Hematopoietic multipotent progenitor cell treated with erythropoietin and hydrocortisone succinate and interleukin-3 and kit ligand, for 4 days (in vitro differentiated cells): ENCODE results near the gene STAC3.
"Not testable (repeated sequence)": the region's sequence is repeated elsewhere in the genome, so short reads cannot be mapped to it uniquely, and the experiment has no call there.

ENCODE experiments used
- DNase-seq: peaks from one replicate; pipeline ENCODE4 v3.0.0-alpha.2; 2015

Gene STAC3

GRCh38 chr12:57250956-57251355, at the start of gene STAC3:
Gene STAC3, minus strand, starts transcription at chr12:57251187. Its CDS starts 1,551 bp downstream, at chr12:57249636.
- no peak for DNase-seq

DNA sequence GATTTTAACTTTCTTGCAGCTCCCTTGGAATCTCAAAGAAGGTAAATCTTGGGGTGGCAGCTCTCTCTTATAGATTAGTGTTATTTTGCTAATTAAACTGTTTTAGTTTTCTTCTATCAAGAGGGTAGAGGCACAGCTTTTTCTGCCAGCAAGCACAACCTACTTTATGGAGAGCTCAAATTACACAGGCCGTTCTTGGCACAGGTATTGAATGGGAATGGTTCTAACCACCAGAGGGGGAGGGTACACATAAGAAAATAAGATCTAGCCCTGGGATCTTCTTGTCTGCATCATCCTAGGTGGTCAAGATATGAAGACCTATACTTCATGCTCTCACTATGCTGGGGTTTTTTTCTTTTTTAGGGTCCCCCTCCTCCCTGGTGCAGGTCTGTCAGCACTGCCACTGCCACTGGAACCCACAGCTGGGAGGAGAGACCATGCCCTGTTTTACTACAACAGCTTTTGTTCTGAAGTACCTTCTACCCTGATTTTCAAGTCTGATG, 48.6 kb upstream of the STAC3 start:
- DNase-seq = no peak

DNA sequence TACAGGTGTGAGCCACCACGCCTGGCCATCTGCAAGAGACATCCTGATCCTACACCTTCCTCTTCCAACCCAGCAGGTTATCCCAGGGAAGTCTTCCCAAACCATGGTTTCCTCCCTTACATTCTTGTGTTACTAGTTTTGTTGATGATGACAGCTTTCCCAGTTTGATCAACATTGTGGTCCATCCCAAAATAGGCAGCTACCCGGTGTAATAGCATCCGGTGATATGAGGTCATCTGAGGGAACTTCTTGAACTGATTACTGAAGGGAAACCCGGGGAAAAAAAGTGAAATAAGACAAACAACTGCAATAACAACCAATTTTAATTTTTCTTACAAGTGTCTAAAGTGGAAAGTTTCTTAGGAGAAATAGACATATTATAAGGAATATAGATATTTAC, 45.3 kb upstream of the STAC3 start:
- DNase-seq = no peak

- not testable (repeated sequence) for DNase-seq
Observed at GRCh38 chr12:57282073-57282472, 31.1 kb upstream of the STAC3 start.

DNA sequence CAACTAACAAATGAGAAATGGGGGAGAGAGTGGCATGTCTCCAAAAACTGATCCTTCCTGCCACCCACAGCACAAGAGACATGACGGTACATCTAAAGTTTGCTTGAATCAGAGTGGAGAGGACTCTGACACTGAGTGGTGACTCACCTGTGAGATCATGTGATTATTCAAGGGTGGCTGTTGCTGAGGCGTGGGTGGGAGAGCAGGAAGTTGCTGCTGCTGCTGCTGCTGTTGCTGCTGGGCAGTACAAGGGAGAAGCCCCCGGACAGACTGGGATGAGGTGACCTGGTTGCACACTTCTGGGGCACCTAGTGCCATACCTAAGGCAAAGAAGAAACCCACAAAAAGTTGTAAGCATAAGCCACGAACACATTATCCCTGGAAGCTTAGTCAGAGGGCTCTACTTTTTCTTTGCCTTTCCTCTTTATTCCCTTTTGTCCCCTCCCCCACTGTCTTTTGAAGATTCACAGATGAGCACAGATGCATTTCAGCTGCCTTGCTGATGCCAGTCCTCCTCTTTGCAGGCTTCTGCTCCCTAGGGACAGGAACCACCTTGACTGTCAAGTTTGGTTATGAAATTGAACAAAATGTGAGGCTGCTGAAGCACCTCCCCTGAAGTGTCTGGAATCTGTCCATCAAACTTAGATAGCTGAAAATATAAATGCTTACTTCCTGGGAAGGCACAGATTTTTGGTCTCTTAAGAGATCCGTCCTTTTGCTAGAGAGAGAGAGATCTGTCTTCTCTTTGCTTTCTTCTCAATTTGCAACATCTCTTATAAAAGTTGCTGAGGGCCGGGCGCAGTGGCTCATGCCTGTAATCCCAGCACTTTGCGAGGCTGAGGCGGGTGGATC, 29.4 kb upstream of the STAC3 start:
- DNase-seq = peak; percentile 44

DNA sequence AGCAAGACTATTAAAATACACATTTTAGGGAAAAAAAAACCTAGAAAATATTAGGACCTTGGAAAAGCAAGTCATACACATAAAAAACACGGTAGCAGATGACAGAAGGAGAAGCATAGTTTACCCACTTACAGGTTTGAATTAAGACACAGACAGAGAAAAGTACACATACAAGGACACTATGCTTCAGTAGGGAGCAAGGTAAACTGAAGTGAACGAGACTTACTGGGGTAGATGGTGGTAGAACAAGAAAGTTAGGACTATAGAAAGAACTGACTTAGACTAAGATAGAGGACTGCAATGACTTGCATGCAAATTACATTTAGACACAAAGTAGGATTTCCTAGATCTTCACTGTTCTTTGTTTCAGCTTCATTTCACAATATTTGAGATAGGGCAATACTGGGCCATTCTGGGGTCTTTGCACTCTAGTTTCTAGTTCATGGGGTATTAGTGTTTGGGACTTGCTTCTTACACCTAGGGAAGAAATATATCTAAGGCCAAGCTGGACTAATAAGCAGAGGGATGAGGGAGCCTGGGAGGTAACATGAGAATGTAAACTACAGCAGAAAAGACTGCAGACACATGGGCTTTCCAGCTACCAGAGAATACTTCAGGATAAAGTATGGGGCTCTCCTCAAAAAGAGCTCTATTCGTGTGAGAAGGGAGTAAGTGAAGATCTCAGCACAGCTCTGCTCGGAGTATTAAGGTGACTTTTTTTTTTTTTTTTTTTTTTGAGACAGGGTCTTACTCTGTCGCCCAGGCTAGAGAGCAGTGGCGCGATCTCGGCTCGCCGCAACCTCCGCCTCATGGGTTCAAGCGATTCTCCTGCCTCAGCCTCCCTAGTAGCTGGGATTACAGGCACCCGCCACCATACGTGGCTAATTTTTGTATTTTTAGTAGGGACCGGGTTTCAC, 27.7 kb upstream of the STAC3 start:
- no peak for DNase-seq

GRCh38 chr12:57276935-57277563, 26.1 kb upstream of the STAC3 start:
- DNase-seq = peak; percentile 66

GRCh38 chr12:57276233-57276632, 25.2 kb upstream of the STAC3 start:
- DNase-seq = not testable (repeated sequence)

DNA sequence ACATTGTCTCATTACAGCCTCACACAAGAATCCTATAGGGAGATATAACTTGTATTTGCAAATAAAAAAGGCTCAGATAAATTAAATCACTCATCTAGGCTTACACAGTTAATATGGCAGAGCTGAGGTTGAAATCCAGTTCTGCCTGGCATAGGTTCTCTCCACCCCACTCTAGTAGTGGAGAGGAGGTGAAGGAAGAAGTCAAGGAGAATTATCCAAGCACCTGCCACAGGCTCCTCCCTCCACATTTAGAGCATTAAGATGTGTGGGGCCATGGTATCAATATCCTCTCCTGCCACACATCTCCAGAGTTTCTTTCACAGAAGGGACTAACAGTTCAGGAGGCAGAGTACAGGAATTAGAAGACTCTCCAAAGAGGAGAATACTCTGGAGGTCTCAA, 22.5 kb upstream of the STAC3 start:
- no peak for DNase-seq

DNA sequence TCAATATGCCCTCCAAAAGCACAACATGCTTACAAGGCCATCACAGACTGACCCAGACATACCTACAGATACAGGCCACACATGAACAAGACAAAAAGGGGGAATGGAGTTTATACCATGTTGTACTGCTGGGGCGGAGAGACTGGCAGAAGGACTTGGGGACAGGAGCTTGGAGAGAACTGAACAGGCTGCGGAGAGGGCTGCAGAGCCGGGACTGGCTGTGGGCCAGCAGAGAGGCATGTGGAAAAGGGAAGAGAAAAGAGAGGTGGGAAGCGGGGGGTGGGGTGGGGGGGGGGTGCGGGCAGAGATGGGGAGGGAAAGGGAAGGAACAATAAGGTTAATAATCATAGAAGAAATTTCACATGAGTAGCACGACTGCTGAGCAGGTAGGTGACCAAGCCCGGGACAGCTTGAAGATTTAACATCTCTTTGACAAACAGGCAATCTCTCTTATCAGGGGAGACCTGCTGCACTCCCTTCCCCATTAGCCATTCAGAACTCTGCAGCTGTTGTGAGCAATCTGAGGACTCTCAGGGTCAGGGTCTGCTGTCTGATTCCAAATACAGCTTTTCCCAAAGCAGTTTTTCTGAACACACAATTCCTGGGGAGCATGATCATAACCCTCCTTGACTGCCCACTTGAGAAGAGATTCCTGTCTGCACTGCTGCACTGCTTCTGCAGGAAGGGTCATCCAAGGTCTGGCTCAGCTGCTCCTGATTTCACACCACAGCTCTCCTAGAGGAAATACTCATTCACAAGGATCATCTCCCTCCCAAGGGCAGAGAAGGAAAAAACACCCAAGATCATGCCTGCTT, 21.6 kb upstream of the STAC3 start:
- DNase-seq = no peak

GRCh38 chr12:57270966-57271470, 20.0 kb upstream of the STAC3 start:
- peak; percentile 47 for DNase-seq

DNA sequence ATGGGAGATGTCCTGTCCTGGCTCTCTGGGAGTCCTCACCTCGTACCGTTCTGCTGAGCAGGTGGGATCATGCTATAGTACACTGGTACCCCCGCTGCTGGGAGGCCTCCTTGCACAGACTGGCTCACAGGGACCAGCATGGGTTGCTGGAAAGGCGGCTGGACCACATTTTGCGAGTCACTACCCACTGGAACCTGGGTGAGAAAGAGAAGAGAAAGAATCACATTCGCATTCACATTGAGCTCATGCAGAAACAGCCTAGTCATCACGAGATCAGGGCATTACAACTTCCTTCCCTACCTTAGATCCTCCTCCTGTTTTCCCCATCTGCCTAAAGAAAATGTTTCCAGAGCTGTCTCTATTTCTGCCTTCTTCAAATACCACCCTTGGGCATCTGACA, 17.3 kb upstream of the STAC3 start:
- DNase-seq = no peak

DNA sequence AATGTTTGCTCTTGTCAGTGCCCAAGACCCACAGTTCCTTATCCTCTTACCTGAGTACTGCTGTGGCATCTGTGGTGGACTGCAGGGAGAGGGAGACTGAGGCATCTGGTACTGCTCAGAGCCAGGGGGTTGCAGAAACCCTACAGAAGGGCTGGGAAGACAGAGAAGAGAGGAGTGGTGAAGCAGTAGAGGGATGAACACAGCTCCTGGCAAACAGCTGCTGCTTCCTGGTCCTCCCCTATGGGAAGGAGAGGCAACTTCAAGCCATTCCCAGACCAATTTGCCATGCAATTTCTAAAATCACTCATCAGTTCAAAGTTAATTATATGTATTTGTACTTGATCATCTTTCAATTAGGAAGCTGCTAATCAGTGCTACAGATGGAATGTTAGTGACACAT, 15.7 kb upstream of the STAC3 start:
- no peak for DNase-seq

DNA sequence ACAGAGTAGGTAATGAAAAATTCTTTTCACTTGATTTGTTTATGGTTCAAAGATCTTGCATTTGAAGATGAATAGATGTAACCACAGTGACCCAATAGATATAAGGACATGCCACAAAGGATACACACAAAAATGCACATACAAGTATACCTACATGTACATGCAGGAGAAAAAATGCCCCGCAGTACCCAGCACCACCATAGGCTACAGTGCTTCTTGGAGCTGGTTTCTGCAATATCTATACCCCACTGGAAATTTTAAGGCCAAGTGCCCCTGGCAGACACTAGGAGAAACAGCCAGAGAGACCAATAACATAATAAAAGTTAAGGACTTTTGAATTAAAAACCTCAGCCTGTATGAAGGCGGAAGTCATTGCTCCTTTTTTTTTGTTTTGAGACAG, 12.1 kb upstream of the STAC3 start:
- DNase-seq = no peak

DNA sequence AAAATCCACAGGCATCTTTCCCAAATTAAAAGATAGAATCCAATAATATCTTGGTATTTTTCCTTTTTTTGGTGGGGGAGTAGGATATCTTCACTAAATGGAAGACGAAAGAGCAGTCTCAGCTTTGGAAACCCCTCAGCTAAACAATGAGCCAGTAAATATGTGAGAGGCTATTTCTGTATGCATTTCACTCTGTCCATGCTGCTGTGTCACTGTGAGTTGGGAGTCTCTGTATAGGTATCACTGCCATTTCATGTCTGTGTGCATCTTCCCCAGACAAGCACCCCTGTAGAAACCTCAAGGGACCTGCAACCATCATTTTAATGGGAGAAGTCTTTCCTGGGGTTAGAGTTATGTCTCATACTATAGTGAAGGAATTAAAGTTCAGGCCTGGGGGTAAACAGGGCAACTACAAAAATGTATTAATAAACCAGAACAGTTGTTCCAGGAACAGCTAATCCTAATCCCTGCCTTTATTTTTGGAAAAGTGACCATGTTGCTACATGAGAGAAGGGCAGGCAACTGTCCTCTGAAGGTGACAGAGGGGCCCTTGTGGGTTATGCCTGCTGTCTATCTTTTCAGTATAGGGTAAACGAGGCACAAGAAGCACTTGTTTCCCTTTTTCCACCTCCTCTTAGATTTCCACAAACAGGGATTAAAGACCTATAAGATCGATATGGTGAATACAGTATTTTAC, 11.3 kb upstream of the STAC3 start:
- no peak for DNase-seq

GRCh38 chr12:57261428-57261865, 10.5 kb upstream of the STAC3 start:
- no peak for DNase-seq

DNA sequence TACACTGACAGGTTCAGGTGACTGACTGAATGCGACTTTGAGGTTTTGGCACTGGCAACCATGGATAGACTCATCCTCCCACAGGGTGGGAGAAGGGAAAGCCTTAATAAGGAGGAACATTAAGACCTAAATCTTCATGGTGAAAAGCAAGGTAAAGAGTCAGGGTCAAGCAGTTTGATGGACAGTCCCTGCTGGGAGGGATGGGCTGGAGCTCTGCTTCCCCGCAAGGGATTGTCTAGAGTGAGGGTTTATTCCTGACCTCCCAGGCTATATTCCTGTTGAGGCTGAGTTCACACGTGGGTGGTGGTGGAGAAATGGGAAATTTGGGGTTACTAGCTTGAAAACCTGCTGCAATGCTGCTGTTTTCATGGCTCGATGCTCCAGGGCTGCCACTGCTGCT, 9.4 kb upstream of the STAC3 start:
- DNase-seq = no peak

DNA sequence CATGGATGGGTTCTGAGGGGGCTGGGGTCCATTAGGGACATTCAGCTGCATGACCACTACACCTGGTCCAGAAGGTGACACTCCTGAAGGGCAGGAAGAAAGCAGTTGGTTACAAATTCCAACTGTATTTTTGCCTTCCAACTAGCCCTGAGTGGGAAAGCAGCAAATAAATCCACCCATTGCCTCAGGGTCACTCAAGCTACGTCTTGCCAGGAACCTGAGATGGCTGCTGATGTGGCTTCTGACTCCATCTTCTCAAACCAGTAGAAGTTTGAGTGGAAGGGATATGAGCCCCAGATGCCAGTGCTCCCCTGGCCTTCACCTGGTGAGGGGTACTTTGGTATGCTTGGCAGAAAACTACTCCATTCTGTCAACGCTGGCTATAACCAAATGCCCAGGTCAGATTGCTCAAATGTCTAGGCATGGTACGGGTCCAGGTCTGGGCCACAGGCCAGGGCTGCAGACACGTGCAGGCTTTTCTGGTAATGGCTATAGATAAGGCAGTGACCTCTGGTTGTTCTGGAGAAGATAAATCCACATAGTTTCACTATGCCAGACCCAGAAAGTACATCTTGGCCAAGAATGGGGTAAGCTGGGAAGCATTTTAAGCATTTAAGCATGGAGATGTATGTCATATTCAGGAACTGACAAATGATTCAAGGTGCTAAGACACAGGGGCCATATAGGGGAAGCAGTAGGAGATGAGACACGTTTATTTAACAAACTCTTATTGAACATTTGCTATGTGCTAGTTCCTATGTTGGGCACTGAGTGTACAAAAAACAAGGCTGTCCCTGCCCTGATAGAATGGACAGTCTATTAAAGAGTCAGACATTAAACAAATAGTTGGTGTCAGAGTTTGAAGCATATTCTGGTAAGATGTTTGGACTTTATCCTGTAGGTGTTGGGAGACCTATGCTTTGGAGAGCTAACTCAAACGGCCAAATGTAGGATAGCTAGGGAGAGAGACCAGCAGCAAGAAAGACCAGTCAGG, 8.3 kb upstream of the STAC3 start:
- DNase-seq = no peak

GRCh38 chr12:57255916-57256315, 4.9 kb upstream of the STAC3 start:
- DNase-seq = no peak
